ENCODE measurements around the gene C1orf159.

The C1orf159 gene

DNA sequence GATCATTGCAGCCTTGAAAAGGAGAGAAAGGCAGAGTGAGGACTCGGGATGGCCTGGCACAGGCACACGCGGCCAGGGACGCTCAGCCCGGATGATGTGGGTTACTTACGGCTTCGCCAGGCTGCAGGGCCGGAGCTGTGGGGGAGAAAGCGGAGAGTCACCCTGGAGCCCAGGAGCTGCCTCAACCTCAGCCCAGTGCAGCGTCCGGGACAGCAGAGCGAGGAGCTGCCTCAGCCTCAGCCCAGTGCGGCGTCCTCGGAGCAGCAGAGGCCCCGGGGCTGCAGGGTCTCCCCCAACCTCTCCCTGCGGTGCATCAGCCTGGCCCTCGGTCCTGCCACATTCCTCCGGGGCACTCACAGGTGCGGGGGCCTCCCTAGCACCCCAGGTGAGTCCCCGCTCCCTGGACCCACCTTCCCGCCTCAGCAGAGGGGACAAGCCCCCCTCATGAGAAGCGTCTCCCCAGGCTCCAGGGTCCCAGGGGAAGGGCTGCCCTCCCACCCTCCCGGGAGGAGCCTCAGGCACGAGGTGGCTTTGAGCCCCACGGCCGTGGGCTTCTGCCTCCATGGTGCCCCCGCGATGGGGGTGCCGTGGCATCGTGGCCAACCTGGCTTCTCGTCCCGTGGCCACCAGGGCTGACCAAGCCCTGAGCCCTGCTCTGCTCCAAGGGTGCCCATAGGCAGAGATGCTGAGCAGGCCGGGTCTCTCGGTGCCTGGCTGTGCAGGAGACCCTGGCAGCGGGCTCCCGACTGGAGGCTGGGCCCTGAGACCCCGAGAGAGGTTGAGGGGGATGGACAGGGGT lies 31.3 kb downstream of the C1orf159 start:
- no peaks in the 10 kb centered on the region for H3K27me3 ChIP-seq (ENCODE audit: insufficient read depth, poor library complexity, severe bottlenecking)
- TF ChIP-seq, protein P1, sequence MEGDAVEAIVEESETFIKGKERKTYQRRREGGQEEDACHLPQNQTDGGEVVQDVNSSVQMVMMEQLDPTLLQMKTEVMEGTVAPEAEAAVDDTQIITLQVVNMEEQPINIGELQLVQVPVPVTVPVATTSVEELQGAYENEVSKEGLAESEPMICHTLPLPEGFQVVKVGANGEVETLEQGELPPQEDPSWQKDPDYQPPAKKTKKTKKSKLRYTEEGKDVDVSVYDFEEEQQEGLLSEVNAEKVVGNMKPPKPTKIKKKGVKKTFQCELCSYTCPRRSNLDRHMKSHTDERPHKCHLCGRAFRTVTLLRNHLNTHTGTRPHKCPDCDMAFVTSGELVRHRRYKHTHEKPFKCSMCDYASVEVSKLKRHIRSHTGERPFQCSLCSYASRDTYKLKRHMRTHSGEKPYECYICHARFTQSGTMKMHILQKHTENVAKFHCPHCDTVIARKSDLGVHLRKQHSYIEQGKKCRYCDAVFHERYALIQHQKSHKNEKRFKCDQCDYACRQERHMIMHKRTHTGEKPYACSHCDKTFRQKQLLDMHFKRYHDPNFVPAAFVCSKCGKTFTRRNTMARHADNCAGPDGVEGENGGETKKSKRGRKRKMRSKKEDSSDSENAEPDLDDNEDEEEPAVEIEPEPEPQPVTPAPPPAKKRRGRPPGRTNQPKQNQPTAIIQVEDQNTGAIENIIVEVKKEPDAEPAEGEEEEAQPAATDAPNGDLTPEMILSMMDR (IDR thresholded peaks at IDR 0.05; ENCODE audit: insufficient read depth, low read length), result no peak
- TF ChIP-seq POLR2AphosphoS5 (IDR thresholded peaks at IDR 0.05; ENCODE audit: low read depth), result no peak
- no peak for TF ChIP-seq SPI1 (IDR thresholded peaks at IDR 0.05; ENCODE audit: borderline replicate concordance, low read depth)
- TF ChIP-seq, protein P2, sequence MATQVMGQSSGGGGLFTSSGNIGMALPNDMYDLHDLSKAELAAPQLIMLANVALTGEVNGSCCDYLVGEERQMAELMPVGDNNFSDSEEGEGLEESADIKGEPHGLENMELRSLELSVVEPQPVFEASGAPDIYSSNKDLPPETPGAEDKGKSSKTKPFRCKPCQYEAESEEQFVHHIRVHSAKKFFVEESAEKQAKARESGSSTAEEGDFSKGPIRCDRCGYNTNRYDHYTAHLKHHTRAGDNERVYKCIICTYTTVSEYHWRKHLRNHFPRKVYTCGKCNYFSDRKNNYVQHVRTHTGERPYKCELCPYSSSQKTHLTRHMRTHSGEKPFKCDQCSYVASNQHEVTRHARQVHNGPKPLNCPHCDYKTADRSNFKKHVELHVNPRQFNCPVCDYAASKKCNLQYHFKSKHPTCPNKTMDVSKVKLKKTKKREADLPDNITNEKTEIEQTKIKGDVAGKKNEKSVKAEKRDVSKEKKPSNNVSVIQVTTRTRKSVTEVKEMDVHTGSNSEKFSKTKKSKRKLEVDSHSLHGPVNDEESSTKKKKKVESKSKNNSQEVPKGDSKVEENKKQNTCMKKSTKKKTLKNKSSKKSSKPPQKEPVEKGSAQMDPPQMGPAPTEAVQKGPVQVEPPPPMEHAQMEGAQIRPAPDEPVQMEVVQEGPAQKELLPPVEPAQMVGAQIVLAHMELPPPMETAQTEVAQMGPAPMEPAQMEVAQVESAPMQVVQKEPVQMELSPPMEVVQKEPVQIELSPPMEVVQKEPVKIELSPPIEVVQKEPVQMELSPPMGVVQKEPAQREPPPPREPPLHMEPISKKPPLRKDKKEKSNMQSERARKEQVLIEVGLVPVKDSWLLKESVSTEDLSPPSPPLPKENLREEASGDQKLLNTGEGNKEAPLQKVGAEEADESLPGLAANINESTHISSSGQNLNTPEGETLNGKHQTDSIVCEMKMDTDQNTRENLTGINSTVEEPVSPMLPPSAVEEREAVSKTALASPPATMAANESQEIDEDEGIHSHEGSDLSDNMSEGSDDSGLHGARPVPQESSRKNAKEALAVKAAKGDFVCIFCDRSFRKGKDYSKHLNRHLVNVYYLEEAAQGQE (IDR thresholded peaks at IDR 0.05; ENCODE audit: insufficient replicate concordance, low read depth), result no peak
- no peak overlapping the region for H3K4me3 ChIP-seq (replicated peaks; ENCODE audit: insufficient read depth, low read length)
- H3K27ac ChIP-seq (replicated peaks), result no peak overlapping the region
- DNase-seq (ENCODE audit: low read depth in 1 of 2, low spot score in 1 of 2), result no peak

DNA sequence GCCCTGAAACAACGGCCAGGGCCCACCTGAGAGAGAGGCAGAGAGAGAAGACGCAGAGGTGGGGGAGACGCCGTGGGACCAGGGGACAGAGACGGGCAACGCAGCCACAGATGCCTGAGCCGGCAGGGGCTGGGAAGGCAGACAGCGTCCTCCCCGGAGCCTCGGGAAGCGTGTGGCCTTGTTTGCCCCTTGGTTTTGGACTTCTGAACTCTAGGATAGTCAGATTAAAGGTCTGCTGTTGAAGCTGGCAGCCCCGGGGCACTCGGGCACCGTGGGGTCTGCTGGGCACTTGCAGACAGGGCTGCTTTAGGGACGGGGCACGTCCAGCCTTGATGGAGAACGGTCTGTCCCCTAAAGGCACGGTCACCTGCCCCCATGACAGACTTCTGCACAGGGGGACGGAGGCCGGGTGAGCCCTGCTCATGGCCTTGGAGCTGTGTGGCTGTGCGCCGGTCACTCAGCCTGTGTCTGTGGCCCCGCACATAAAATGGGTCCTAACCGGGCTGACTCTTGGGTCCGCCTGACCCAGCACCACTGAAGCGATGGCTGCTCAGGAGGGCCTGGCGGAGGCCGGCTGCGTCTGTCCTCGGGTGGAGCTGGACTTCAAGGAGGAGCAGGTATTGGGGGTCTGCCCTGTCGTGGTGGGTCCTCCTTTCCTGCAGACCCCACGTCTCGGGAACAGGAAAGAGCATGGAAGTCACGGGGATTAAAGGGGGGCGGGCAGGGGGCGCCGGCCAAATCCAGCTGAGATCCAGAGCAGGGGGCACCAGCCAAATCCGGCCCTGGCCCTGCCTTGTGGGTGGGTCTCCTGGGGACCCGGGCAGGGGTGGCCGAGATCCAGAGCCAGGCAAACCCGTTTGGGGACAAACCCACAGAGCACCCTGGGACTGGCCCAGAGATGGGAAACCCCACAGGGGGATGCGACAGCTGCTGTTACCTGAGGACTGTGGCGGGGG lies 32.2 kb downstream of the C1orf159 start:
- no peak overlapping the region for H3K4me3 ChIP-seq (replicated peaks; ENCODE audit: insufficient read depth, low read length)
- TF ChIP-seq, protein P1 (IDR thresholded peaks at IDR 0.05; ENCODE audit: insufficient read depth, low read length), result no peak
- TF ChIP-seq GABPA (IDR thresholded peaks at IDR 0.05; ENCODE audit: low read depth), result no peak
- no peak for TF ChIP-seq POLR2AphosphoS5 (IDR thresholded peaks at IDR 0.05; ENCODE audit: low read depth)
- TF ChIP-seq, protein P2 (IDR thresholded peaks at IDR 0.05; ENCODE audit: insufficient replicate concordance, low read depth), result no peak
- TF ChIP-seq SPI1 (IDR thresholded peaks at IDR 0.05; ENCODE audit: borderline replicate concordance, low read depth), result no peak
- no peak for DNase-seq (ENCODE audit: low read depth in 1 of 2, low spot score in 1 of 2)

DNA sequence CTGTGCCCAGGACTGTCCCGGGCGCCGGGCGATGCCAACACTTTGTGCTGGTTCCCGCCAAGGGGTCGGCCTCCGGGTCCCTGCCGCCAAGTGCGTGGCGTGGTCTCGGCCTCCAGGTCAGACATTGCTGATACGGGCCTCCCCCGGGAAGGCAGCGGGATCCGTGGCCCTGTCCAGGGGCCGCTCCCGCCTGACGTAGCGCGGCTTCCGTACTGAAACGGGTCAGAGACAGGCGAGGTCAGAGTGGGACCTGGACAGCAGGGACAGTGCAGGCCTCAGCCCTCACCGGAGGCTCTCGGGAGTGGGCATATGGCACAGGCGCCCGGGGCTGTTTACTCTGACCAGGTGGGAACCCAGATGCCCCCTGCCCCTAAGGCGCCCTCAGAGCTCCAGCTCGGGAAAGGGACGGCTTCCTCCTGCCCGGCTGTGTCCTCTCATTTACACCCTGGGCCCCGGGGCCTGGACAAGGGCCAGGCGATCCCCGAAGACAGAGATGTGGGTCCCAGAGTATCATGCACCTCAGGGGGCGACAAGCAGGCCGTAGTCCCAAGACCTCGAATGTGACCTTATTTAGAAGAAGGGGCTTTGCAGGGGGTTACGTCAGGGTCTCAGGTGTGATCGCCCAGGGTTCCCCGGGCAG lies 33.0 kb downstream of the C1orf159 start:
- TF ChIP-seq SPI1 (IDR thresholded peaks at IDR 0.05; ENCODE audit: borderline replicate concordance, low read depth), result no peak
- no peak for TF ChIP-seq POLR2AphosphoS5 (IDR thresholded peaks at IDR 0.05; ENCODE audit: low read depth)
- TF ChIP-seq, protein P1 (IDR thresholded peaks at IDR 0.05; ENCODE audit: insufficient read depth, low read length), result no peak
- TF ChIP-seq GABPA (IDR thresholded peaks at IDR 0.05; ENCODE audit: low read depth), result no peak
- TF ChIP-seq, protein P2 (IDR thresholded peaks at IDR 0.05; ENCODE audit: insufficient replicate concordance, low read depth), result no peak
- no peak overlapping the region for H3K27ac ChIP-seq (replicated peaks)
- H3K27me3 ChIP-seq (ENCODE audit: insufficient read depth, poor library complexity, severe bottlenecking), result no peaks in the 10 kb centered on the region
- DNase-seq (ENCODE audit: low read depth in 1 of 2, low spot score in 1 of 2), result no peak
- H3K4me3 ChIP-seq (replicated peaks; ENCODE audit: insufficient read depth, low read length), result no peak overlapping the region

More for the DNA sequence above, 32.2 kb downstream of the C1orf159 start:
- Histone ChIP-seq H3K27ac (replicated peaks) (no peak overlapping the region), H3K27me3 (ENCODE audit: insufficient read depth, poor library complexity, severe bottlenecking) (no peaks in the 10 kb centered on the region)
